ENCODE measurements around the gene ZBTB2.
"Not testable (repeated sequence)": the region's sequence is repeated elsewhere in the genome, so short reads cannot be mapped to it uniquely, and the experiment has no call there.

The ZBTB2 gene

DNA sequence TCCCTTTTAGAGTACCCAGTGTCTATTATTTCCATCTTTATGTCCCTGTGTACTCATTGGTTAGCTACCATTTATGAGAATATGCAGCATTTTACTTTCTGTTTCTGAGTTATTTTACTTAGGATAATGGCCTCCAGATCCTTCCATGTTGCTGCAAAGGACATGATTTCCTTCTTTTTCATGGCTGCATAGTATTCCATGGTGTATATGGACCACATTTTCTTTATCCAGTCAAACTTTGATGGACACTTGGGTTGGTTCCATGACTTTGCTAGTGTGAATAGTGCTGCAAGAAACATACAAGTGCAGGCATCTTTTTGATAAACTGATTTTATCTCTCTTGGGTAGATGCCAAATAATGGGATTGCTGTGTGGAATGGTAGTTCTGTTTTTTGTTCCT is 55.4 kb downstream of the ZBTB2 start:
- DNase-seq (ENCODE audit: low read depth, low spot score), result no peak

DNA sequence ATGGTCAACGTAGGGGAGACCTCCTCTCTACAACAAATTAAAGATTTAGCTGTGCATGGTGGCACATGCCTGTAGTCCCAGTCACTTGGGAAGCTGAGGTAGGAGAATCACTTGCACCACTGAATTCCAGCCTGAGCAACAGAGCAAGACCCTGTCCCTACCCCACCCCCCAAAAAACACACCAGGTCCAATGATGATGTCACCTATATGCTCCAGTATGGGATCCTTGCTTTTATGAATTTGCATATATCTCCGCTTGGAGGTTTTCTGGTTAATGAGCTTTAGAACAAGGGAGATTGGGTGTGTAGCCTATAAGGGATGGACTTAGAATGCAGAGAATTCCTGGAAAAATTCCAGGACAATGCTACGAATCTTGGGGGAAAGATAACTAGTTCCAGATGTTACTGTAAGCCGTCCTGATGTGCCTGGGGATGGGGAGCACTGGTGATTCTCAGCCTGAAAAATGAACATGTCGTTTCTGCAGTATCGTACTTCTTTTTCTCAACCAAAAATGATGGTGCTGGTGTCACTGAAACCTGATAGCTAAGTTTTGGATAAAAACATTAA is 61.1 kb downstream of the ZBTB2 start:
- no peak for DNase-seq (ENCODE audit: low read depth, low spot score)

DNA sequence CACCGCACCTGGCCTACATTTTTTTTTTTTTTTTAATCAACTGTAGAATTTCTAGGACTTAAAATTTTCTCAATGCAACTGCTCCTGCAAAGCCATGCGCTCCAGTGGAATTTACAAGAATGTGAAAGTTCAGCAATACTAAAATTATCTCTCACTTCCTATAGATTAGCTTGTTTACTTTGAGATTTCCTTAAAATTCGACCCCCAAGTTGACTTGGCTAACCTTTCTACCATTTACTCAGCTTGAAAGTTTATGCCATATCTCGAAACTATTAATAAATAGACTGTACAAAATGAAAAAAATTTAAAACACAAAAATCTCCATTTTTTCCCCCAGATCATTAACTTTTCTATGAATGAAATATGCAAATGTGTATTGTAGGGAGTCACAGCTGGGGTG is 64.3 kb downstream of the ZBTB2 start:
- DNase-seq (ENCODE audit: low read depth, low spot score), result no peak

DNA sequence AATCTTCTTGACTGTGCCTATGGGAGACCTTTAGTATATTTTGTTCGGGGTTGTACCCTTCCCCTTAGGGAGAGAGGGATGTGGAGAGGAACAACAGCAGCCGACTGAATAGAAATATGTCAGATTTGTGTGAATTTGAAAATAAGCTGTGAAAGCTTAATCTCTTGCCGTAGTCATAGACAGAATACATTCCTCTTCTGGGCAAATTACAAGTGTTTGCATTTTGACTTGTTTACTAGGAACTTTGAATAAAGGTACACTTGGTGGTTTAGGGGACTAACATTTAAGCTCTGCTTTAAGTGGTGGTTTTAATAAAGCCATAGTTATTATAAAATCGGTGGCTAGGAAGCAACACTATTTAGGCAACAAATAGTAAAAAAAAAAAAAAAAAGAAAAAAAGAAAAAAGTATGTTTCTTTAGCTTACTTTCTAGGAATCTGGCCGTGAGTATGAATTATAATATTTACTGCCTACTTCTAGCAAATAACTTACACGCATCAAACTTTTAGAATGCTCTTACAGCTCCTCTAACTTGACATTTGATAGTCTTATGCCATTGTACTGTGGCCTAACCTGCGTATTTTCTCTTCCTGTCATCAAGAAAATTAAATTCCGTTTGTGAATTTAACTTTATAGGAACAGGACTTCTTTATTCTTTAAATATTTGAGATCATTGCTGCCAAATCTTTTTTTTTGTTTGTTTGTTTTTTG is 65.1 kb downstream of the ZBTB2 start:
- no peak for DNase-seq (ENCODE audit: low read depth, low spot score)

DNA sequence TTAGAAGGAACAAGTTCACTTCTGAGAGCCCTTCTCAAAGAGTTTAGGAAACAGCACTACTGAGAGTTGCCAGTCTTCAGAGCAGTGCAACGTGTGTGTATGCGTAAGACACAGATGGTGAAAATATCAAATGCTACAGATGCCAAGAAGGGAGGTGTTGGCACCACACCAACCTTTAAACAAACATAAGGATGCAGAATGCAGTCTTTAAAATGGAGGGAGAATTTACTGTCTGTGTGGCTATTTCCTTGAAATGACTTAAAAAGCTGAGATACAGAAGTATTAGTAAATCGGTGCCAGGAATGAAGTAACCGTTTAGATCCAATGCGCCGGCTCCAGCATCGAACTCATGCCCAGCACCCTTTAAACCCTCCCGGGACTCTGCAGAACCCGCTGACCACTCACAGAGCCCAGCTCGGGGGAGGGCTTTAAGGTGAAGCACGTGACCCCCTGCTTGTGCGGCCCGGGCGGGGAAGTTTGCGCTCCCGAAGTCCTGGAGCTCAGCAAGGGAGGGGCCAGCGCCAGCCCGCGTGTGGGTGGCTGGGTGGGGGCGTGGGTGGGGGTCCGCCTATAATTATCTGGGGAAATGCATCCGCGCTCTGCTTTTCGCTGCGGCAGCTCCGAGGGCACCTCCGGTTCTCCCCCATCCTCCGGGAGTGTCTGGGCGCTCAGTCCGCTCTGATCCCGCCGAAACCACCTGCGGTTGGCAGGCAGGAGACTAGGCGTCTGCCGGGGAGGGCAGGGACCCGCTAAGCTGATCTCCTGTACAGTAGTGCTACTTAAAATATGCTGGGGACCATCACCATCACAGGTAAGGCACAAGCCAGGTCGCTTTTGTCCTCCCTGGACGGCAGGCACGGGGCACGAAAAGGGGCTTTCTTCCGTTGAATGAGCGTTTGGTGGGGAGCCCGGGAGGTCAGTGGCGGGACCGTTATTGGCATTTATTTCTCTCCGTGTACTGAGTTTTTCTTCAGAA is 66.0 kb downstream of the ZBTB2 start:
- DNase-seq (ENCODE audit: low read depth, low spot score), result no peak

DNA sequence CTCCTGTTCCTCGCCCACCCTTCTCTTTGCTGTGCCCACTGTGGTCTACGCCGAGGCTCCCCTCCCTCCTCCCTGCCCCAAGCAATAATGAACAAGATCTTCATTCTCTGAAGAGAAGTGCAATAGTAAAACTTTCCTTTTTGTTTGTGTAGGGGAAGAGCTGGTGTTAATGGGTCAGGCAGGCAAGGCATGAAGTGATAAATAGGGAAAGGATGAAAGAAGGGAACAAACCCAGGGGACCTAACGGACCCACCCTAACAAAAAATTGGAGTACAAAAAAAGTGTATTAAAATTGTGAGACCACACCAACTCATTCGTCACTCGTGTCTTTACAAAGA is 66.9 kb downstream of the ZBTB2 start:
- DNase-seq (ENCODE audit: low read depth, low spot score), result no peak

DNA sequence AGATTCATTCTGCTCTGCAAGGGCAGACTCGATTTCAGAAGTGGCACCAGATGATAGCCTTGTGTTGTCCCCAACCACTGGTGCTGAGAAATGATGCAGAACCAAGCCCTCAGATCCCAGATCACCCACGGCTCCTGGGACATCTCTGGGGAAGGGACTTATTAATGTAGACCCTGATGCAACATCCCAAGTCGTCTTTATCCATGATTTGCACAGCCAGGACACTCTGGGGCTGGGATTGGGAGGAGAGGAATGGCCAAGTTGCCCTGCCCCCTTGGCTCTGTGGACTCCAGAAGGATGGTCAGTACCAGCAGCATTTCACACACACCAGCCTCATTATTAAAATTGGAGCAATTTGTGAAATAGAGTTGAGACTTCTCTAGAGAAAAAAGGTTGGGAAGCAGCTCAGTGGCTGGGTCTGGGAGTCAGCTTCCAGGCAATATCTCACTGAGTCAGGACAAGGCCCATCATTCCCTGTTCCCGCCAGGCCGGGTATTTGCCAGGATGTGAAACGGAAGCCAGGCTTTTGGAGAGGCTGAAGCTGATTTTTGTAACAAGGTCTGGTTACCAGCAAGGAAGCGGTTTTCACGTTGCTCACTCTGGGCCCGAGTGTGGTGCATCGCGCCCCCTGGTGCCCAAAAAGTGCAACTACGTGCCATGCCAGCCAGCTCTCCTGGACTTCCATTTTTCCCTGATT is 67.4 kb downstream of the ZBTB2 start:
- DNase-seq (ENCODE audit: low read depth, low spot score), result peak; percentile 93

DNA sequence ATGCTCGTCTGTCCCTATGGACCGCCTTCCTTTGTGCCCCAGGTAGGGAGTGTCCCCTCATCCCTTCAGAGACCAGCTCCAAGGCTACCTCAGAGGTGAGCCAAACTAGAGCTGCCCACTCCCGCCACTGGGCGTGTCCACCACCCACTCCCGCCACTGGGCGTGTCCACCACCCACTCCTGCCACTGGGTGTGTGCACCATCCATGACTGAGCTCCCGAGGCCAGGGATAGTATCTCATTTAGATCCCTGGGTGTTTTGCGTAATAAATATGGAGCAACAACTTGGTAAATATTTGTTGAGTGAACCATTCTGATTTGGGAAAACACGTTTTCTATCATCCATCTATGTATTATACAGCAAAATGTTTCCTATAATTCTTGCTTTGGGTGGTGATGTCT is 68.8 kb downstream of the ZBTB2 start:
- no peak for DNase-seq (ENCODE audit: low read depth, low spot score)

DNA sequence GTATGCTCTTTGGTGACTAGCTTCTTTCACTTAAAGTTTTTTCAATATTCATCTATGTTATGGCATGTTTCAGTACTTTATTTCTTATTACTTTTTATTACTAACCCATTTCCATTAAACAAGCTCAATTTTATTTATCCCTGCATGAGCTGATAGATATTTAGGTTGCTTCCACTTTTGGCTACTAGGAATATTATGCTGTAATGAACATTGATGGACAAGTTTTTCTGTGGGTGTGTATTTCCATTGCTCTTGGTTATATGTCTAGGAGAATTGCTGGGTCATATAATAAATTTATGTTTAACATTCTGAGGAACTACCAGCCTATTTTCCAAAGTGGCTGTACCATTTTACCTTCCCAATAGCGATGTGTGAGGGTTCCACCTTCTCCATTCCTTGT is 69.9 kb downstream of the ZBTB2 start:
- no peak for DNase-seq (ENCODE audit: low read depth, low spot score)

DNA sequence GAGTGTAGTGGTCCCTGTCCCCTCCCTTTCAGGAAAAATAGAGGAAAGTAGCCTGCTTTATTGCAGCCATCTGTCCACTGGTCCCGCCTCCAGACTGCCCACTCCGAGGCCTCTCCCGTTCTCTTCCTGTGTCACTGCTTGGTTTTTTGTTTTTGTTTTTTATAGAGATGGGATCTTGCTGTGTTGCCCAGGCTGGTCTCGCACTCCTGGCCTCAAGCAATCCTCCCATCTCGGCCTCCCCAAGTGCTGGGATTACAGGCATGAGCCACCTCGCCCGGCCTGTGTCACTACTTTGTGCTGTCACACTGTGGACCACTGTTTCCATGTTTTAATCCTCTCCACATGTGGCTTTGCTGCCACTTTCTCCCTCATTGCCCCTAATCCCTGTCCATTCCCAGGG is 71.2 kb downstream of the ZBTB2 start:
- no peak for DNase-seq (ENCODE audit: low read depth, low spot score)

DNA sequence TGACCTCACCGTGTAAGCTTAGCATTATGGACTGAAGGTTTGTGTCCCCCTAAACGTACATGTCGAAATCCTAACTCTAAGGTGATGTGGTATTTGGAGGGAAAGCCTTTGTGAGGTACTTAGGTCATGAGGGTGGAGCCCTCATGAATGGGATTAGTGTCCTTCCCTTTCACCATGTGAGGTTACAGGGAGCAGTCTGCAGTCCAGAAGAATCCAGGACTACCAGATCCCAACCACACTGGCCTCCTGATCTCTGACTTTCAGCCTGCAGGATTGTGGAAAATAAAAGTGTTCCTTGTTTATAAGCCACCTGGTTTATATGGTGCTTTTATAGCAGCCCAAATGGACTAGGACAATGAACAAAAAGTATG is 73.4 kb downstream of the ZBTB2 start:
- DNase-seq (ENCODE audit: low read depth, low spot score), result peak; percentile 23

DNA sequence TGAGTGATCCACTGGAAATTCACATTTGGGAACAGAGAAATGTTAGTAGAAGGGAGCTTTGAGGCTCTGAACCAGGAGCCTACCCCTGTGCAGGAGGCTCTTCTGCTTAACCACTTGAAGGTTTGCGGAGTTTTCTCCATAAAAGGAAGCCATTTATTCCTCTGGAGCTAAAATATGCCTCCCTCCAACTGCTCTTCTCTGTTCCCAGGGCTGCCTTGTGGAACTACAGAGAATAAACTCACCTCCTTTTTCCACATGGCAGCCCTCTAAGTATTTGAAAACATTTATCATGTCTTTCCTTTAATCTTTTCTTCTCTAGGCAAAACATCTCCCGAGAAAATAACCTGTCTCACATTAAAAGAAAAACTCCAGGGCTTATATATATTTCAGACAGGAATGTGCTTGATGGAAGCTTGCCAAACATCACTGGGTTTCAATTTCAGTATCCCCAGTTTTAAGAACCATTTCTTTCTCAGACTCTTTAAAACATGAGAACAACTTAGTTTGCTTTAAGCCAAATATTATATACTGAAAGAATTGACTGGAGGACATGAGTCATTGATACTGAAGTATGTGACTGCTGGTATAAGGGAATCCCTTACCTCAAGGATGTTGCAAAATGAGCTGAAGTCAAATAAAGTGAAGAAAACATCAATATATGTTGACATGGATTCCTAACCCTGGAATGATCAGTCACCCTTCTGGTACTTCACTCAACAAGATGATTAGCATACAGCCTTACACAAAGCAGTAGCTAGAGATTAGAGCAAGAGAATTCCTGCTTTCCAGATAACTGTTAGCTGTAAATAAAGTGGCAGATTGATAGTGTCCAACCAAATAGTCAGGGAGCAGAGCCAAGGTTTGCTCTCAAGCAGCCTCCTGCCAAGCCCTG is 74.0 kb downstream of the ZBTB2 start:
- no peak for DNase-seq (ENCODE audit: low read depth, low spot score)

DNA sequence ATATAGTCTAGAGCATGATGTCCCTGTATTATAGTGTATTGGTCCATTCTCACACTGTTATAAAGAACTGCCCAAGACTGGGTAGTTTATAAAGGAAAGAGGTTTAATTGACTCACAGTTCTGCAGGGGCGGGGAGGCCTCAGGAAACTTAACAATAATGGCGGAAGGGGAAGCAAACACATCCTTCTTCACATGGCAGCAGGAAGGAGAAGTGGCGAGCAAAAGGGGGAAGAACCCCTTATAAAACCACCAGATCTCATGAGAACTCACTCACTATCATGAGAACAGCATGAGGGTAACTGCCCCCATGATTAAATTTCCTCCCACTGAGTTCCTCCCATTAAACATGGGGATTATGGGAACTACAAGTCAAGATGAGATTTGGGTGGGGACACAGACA is 75.7 kb downstream of the ZBTB2 start:
- not testable (repeated sequence) for DNase-seq (ENCODE audit: low read depth, low spot score)
